Prostate gland (tissue), 2 donors: Measurements from ENCODE around the gene HMOX2.

Experiments used
- POLR2A ChIP-seq: fragments of 450-650 bp; IDR thresholded peaks from one replicate; pipeline ENCODE4 v1.6.1; 2016; ENCODE audit warnings: antibody characterized with exemption, mild to moderate bottlenecking
- TF ChIP-seq, protein P1 (sequence below), 4 experiments: fragments of 200-600 bp in 2 of 4; fragments of 450-650 bp in 2 of 4; sonication (generic) in 2 of 4; IDR thresholded peaks; 1 replicate in 3 of 4; 2 replicates in 1 of 4; pipeline ENCODE4 v1.5.1; 2016 to 2019; ENCODE audit warnings: antibody characterized with exemption in 4 of 4, mild to moderate bottlenecking in 2 of 4, moderate library complexity in 2 of 4

DNA sequence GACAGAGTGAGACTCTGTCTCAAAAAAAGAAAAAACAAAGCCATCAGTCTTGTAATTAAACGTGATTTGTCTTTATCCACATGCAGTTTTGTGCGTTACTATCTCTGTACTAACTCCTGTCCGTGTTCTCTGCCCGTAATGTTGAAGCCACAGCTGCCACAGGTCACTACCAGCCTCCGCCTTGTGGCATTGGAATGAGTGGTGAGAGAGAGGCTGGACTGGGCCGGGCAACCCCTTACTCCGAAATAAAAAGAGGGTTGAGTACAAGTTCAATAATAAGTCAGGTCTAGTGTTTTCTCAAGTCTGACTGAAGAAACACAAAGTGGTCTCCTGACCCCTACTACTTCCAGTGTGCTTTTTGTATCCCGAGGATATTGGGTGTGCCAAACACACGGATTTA, 45.2 kb upstream of the HMOX2 start:
- no peak for TF ChIP-seq POLR2A
- TF ChIP-seq, protein P1, sequence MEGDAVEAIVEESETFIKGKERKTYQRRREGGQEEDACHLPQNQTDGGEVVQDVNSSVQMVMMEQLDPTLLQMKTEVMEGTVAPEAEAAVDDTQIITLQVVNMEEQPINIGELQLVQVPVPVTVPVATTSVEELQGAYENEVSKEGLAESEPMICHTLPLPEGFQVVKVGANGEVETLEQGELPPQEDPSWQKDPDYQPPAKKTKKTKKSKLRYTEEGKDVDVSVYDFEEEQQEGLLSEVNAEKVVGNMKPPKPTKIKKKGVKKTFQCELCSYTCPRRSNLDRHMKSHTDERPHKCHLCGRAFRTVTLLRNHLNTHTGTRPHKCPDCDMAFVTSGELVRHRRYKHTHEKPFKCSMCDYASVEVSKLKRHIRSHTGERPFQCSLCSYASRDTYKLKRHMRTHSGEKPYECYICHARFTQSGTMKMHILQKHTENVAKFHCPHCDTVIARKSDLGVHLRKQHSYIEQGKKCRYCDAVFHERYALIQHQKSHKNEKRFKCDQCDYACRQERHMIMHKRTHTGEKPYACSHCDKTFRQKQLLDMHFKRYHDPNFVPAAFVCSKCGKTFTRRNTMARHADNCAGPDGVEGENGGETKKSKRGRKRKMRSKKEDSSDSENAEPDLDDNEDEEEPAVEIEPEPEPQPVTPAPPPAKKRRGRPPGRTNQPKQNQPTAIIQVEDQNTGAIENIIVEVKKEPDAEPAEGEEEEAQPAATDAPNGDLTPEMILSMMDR (IDR thresholded peaks at IDR 0.05), result no peak
